ENCODE results near the gene JMJD8.
A peak's percentile ranks its signal among the peaks of the same experiment; 100 is the strongest.

The JMJD8 gene

GRCh38 chr16:674968-675883 lies 8.9 kb downstream of the JMJD8 start, which contains the start of gene RHBDL1:
Gene RHBDL1, plus strand, starts transcription at chr16:675671. Its CDS starts 120 bp downstream, at chr16:675791.
- DNase-seq, result no peak

GRCh38 chr16:674214-674881 lies 9.8 kb downstream of the JMJD8 start:
- no peak for DNase-seq

GRCh38 chr16:673399-673991 lies 10.6 kb downstream of the JMJD8 start:
- DNase-seq, result no peak

- no peak for DNase-seq
Measured at GRCh38 chr16:672851-673250, 11.3 kb downstream of the JMJD8 start.

- DNase-seq, result no peak
Measured at GRCh38 chr16:672371-672770, 11.8 kb downstream of the JMJD8 start.

- no peak for DNase-seq
Measured at GRCh38 chr16:671353-672131, 12.6 kb downstream of the JMJD8 start.

- no peak for DNase-seq
Measured at GRCh38 chr16:670485-671352, 13.4 kb downstream of the JMJD8 start.

- no peak for DNase-seq
Measured at GRCh38 chr16:669666-670065, 14.5 kb downstream of the JMJD8 start.

- no peak for DNase-seq
Measured at GRCh38 chr16:668519-669171, 15.5 kb downstream of the JMJD8 start.

- DNase-seq, result peak; percentile 92
Measured at GRCh38 chr16:667780-668518, 16.2 kb downstream of the JMJD8 start, which contains the start of gene RHOT2. Gene RHOT2, plus strand, starts transcription at chr16:668132. Its CDS starts 68 bp downstream, at chr16:668200.

- no peak for DNase-seq
Measured at GRCh38 chr16:667113-667779, 16.9 kb downstream of the JMJD8 start.

GRCh38 chr16:666572-666971 lies 17.6 kb downstream of the JMJD8 start:
- no peak for DNase-seq

GRCh38 chr16:662597-662996 lies 21.5 kb downstream of the JMJD8 start:
- DNase-seq, result no peak

- no peak for DNase-seq
Measured at GRCh38 chr16:662095-662494, 22.0 kb downstream of the JMJD8 start.

- no peak for DNase-seq
Measured at GRCh38 chr16:661184-661821, 22.8 kb downstream of the JMJD8 start.

GRCh38 chr16:660459-661183 lies 23.5 kb downstream of the JMJD8 start:
- peak; percentile 61 for DNase-seq

GRCh38 chr16:660132-660458 lies 24.0 kb downstream of the JMJD8 start:
- DNase-seq, result no peak

GRCh38 chr16:659618-660017 lies 24.5 kb downstream of the JMJD8 start:
- no peak for DNase-seq

All from activated CD8-positive, alpha-beta memory T cell treated with anti-CD3 and anti-CD28 coated beads, Interleukin-2, amount 50 U/mL, for 4 hours (primary cell).